HepG2 (cell line): ENCODE data around the gene CD40. TPM values are rescaled to one million over a fixed set of nuclear protein-coding genes. Genes with fewer than 3 reads are reported as not detected.

ENCODE experiments used
- ATAC-seq: fragments of 200-7000 bp; cut with Tn5 transposase; 3 replicates; pipeline ENCODE4 v1.9.1; 2020; ENCODE audit warnings: mild to moderate bottlenecking, moderate library complexity
- BruUV-seq: library from RNA; stranded (reverse); fragments of 400-500 nt; replicated peaks from 2 replicates; lab custom pipeline; 2021; lab: Mats Ljungman, UMichigan
- CTCF ChIA-PET: fragments of 300-600 bp; formaldehyde crosslinking; extraction: SDS; loops from one replicate; lab custom pipeline; 2021; ENCODE audit warnings: low total read pairs, inconsistent platforms, low intra/inter-chr PET ratio; lab: Yijun Ruan, JAX
- POLR2A ChIA-PET: fragments of 350-600 bp; sonication (Branson Sonifier 250); formaldehyde crosslinking; loops from one replicate; lab custom pipeline; 2020; ENCODE audit warnings: antibody characterized with exemption, inconsistent platforms; lab: Yijun Ruan, JAX
- DNase-seq: peaks from one replicate; pipeline ENCODE4 v3.0.0-alpha.2; 2015; ENCODE audit warnings: low spot score
- FAIRE-seq: peaks from 3 replicates; lab custom pipeline; 2011; peaks lifted over from hg19 to GRCh38; lab: Jason Lieb, UNC
- H2AFZ ChIP-seq: one replicate; pipeline ENCODE4 v1.6.1; 2011; ENCODE audit warnings: low read length, inconsistent platforms
- H3K27ac ChIP-seq: fragments of 300-600 bp; 3 replicates; pipeline ENCODE4 v1.8.0; 2011; ENCODE audit warnings: mixed run types, mild to moderate bottlenecking, mixed read lengths, low read length, inconsistent platforms; ENCODE audit not compliant: insufficient read depth; ENCODE audit errors: extremely low read length
- H3K27me3 ChIP-seq, 2 experiments: fragments of 200-600 bp in 1 of 2; 2 replicates in 1 of 2; 3 replicates in 1 of 2; pipeline versions ENCODE4 v1.6.0 to v1.8.0; 2011; ENCODE audit warnings: low read length in 2 of 2, mild to moderate bottlenecking in 2 of 2, moderate library complexity in 2 of 2, inconsistent platforms in 1 of 2; ENCODE audit not compliant: insufficient read depth in 2 of 2, control insufficient read depth in 1 of 2
- H3K36me3 ChIP-seq, 2 experiments: fragments of 200-600 bp in 1 of 2; replicated peaks in 1 of 2; 2 replicates in 1 of 2; 3 replicates in 1 of 2; pipeline versions ENCODE4 v1.5.1 to v1.8.0; 2011; ENCODE audit warnings: low read length in 2 of 2, inconsistent platforms in 1 of 2; ENCODE audit not compliant: insufficient read depth in 2 of 2, control insufficient read depth in 1 of 2
- H3K4me1 ChIP-seq: 2 replicates; pipeline ENCODE4 v1.5.1; 2012; ENCODE audit warnings: low read length, inconsistent platforms; ENCODE audit not compliant: insufficient read depth
- H3K4me2 ChIP-seq: 2 replicates; pipeline ENCODE4 v1.6.0; 2011; ENCODE audit warnings: low read depth, low read length, inconsistent platforms
- H3K4me3 ChIP-seq, 3 experiments: fragments of 200-600 bp in 1 of 3; sonication (generic), shearing (Covaris generic) in 1 of 3; replicated peaks in 1 of 3; 2 replicates each; pipeline ENCODE4 v1.5.1; 2011 to 2016; ENCODE audit warnings: low read length in 3 of 3, inconsistent platforms in 2 of 3, low read depth in 2 of 3, mild to moderate bottlenecking in 2 of 3, control low read depth in 1 of 3, mixed read lengths in 1 of 3; ENCODE audit not compliant: insufficient read depth in 1 of 3
- H3K79me2 ChIP-seq: one replicate; pipeline ENCODE4 v1.6.1; 2011; ENCODE audit warnings: low read length, inconsistent platforms; ENCODE audit not compliant: insufficient read depth
- H3K9ac ChIP-seq: 2 replicates; pipeline ENCODE4 v1.6.0; 2011; ENCODE audit warnings: mild to moderate bottlenecking, low read depth, low read length, inconsistent platforms; ENCODE audit not compliant: insufficient read depth
- H3K9me3 ChIP-seq: 2 replicates; pipeline ENCODE4 v1.5.1; 2012; ENCODE audit warnings: mild to moderate bottlenecking, low read length
- H4K20me1 ChIP-seq: 2 replicates; pipeline ENCODE4 v1.6.0; 2011; ENCODE audit warnings: inconsistent platforms, mild to moderate bottlenecking, low read length, moderate library complexity; ENCODE audit not compliant: insufficient read depth
- CREM ChIP-seq, 2 experiments: sonication (generic) in 1 of 2; formaldehyde crosslinking in 1 of 2; IDR thresholded peaks; 2 replicates each; pipeline versions ENCODE4 v1.4.0 to v1.6.1; 2016 to 2020; ENCODE audit warnings: antibody characterized with exemption in 1 of 2, mild to moderate bottlenecking in 1 of 2, missing genetic modification reagents in 1 of 2
- MED13 ChIP-seq: sonication (generic); formaldehyde crosslinking; IDR thresholded peaks from 2 replicates; pipeline ENCODE4 v1.5.0; 2020; ENCODE audit warnings: missing genetic modification reagents
- MXI1 ChIP-seq: IDR thresholded peaks from 3 replicates; pipeline ENCODE4 v1.6.1; 2012; ENCODE audit warnings: low read depth, low read length, inconsistent platforms, borderline replicate concordance
- REXO4 ChIP-seq: sonication (generic); formaldehyde crosslinking; IDR thresholded peaks from 2 replicates; pipeline ENCODE4 v1.8.0; 2022; ENCODE audit warnings: missing genetic modification reagents, mild to moderate bottlenecking, borderline replicate concordance
- RORA ChIP-seq: sonication (generic); formaldehyde crosslinking; IDR thresholded peaks from 2 replicates; pipeline ENCODE4 v1.5.0; 2020; ENCODE audit warnings: mild to moderate bottlenecking, missing genetic modification reagents, moderate library complexity
- SKI ChIP-seq: fragments of 450-650 bp; IDR thresholded peaks from one replicate; pipeline ENCODE4 v1.6.1; 2018; ENCODE audit warnings: mild to moderate bottlenecking; ENCODE audit not compliant: partially characterized antibody
- SMAD9 ChIP-seq: sonication (generic); formaldehyde crosslinking; IDR thresholded peaks from 2 replicates; pipeline ENCODE4 v1.5.1; 2020; ENCODE audit warnings: mild to moderate bottlenecking, missing genetic modification reagents
- ZFX ChIP-seq: sonication (generic); formaldehyde crosslinking; IDR thresholded peaks from 2 replicates; pipeline ENCODE4 v1.4.0; 2020; ENCODE audit warnings: mild to moderate bottlenecking, low read depth, missing genetic modification reagents, moderate library complexity
- ZNF256 ChIP-seq: sonication (generic); formaldehyde crosslinking; conservative IDR thresholded peaks from 2 replicates; pipeline ENCODE4 v1.4.0; 2020; ENCODE audit warnings: missing genetic modification reagents
- ZNF3 ChIP-seq: IDR thresholded peaks from 2 replicates; pipeline ENCODE4 v1.7.0; 2017; ENCODE audit warnings: inconsistent platforms
- WGBS: methylation state at CpG from one replicate; pipeline ENCODE4 v1.1.6; 2017; ENCODE audit warnings: low lambda C conversion rate; 5-methylcytosine and 5-hydroxymethylcytosine counted together
- in situ Hi-C: cut with HindIII; loops from 2 replicates; pipeline ENCODE4 v1.10.0; 2017; ENCODE audit warnings: low pct_unique_long_range_greater_than_20kb; ENCODE audit not compliant: extremely low pct_ligation_motif_present
- intact Hi-C: fragments of 100-400 bp; cut with micrococcal nuclease; formaldehyde crosslinking; loops from one replicate; pipeline ENCODE4 v1.10.0; 2022; ENCODE audit not compliant: unreplicated experiment
- polyA plus RNA-seq, 8 experiments: library from polyadenylated mRNA; depleted of rRNA in 3 of 8; stranded (reverse) in 7 of 8; unstranded in 1 of 8; fragments of >200 nt; fragmentation: Illumina TruSeq in 4 of 8; extraction: Trizol in 4 of 8; gene quantifications; 2 replicates each; pipeline versions ENCODE4 v1.2.1 to v1.2.3, GENCODE V29; 2011 to 2016; ENCODE audit warnings: low read depth in 4 of 8, missing spikeins in 1 of 8, mixed read lengths in 1 of 8; ENCODE audit not compliant: insufficient read depth in 1 of 8
- total RNA-seq, 5 experiments: library from RNA; depleted of rRNA; stranded (reverse); fragments of >200 nt; fragmentation: Illumina TruSeq; extraction: Trizol; gene quantifications; 2 replicates each; pipeline ENCODE4 v1.2.3, GENCODE V29; 2016; ENCODE audit warnings: low read depth in 1 of 5
- TF ChIP-seq, protein P1 (sequence below): sonication (generic); formaldehyde crosslinking; IDR thresholded peaks from 2 replicates; pipeline ENCODE4 v1.4.0; 2020; ENCODE audit warnings: low read depth, missing genetic modification reagents
- TF ChIP-seq, protein P2 (sequence below): sonication (generic); formaldehyde crosslinking; IDR thresholded peaks from 2 replicates; pipeline ENCODE4 v1.4.0; 2020; ENCODE audit warnings: missing genetic modification reagents, borderline replicate concordance
- TF ChIP-seq, protein P3 (sequence below): sonication (generic); formaldehyde crosslinking; IDR thresholded peaks from 2 replicates; pipeline ENCODE4 v1.4.0; 2020; ENCODE audit warnings: missing genetic modification reagents

CD40 gene
- total and polyA plus RNA-seq, 2 of the 13 experiments (the other 11 are each of a cell fraction or from before 2014, with no cell fraction given) = 4.6 to 13.4 TPM

GRCh38 chr20:46131396-46131795, 13.3 kb downstream of the CD40 start:
- no peaks in the 10 kb centered on the region for H3K36me3 ChIP-seq
- peaks cover 2% of the 10 kb centered on the region; the same call in 1 of the 2 replicates for H4K20me1 ChIP-seq
- H3K27ac ChIP-seq = no peak overlapping the region
- in situ Hi-C loops = no loop called here
- TF ChIP-seq MED13 (CRISPR knock-in tag) = no peak
- H3K4me3 ChIP-seq = no peak overlapping the region
- peaks cover 13 to 70% of the 10 kb centered on the region in 2 experiments for H3K27me3 ChIP-seq
- FAIRE-seq (no peak), DNase-seq (no peak), ATAC-seq (no peak)
- peaks cover 9% of the 10 kb centered on the region for H3K4me1 ChIP-seq
- WGBS = 5% methylated on average over 6 of the region's 6 CpGs
- H2AFZ ChIP-seq = no peak overlapping the region
- intact Hi-C loops = no loop called here
- H3K9me3 ChIP-seq = no peaks in the 10 kb centered on the region
- POLR2A ChIA-PET = no interaction called here
- no peaks in the 10 kb centered on the region for H3K79me2 ChIP-seq
- no TSS peak for BruUV-seq
- CTCF ChIA-PET = interaction anchor here (2.0 kb wide), 1 partner anchor 44 kb away, joined by 19 read pairs; no protein-coding TSS in a partner anchor
- H3K4me2 ChIP-seq = no peak overlapping the region
- no peak overlapping the region for H3K9ac ChIP-seq

DNA sequence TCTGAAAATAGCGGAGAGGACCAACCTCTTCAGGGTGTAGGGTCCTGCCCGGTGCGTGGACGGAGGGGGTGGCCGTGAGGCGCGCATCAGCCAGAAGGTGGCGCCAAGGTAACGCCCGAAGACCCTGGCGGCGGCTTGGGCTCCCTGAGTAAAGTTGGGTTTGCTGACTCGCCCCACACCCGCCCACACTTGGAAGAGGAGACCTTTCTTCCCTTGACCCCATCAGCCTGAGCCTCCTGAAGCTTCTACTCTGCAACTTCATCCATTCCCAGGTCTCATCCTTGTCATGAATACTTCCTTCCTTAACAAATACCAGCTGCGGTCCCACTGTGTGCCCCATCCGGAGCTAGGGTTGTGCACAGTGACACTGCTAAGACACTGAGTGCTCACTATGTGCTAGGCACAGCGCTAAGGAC, 14.6 kb downstream of the CD40 start:
- no peaks in the 10 kb centered on the region for H3K4me1 ChIP-seq
- in situ Hi-C loops (no loop called here), intact Hi-C loops (loop anchor here (1.0 kb wide), 3 partner anchors 42 to 217 kb away; no protein-coding TSS in a partner anchor)
- no peak overlapping the region for H3K27ac ChIP-seq
- no peak overlapping the region for H3K4me2 ChIP-seq
- FAIRE-seq = peak; percentile 71
- H3K9ac ChIP-seq = no peak overlapping the region
- H2AFZ ChIP-seq = no peak overlapping the region
- ChIA-PET POLR2A (no interaction called here), CTCF (interaction anchor here (0.7 to 2.0 kb wide), 5 partner anchors 19 to 353 kb away, joined by 3 to 19 read pairs (median 6); no protein-coding TSS in a partner anchor)
- peak; percentile 94 for ATAC-seq
- peak; percentile 53 for DNase-seq
- no peaks in the 10 kb centered on the region for H3K9me3 ChIP-seq
- BruUV-seq = no TSS peak
- peaks cover 2% of the 10 kb centered on the region; the same call in 1 of the 2 replicates for H4K20me1 ChIP-seq
- no peaks in the 10 kb centered on the region for H3K79me2 ChIP-seq
- peaks cover 16 to 75% of the 10 kb centered on the region in 2 experiments for H3K27me3 ChIP-seq
- no peak overlapping the region for H3K4me3 ChIP-seq
- WGBS = 14% methylated on average over 17 of the region's 17 CpGs
- no peaks in the 10 kb centered on the region for H3K36me3 ChIP-seq
- TF ChIP-seq, protein P1, sequence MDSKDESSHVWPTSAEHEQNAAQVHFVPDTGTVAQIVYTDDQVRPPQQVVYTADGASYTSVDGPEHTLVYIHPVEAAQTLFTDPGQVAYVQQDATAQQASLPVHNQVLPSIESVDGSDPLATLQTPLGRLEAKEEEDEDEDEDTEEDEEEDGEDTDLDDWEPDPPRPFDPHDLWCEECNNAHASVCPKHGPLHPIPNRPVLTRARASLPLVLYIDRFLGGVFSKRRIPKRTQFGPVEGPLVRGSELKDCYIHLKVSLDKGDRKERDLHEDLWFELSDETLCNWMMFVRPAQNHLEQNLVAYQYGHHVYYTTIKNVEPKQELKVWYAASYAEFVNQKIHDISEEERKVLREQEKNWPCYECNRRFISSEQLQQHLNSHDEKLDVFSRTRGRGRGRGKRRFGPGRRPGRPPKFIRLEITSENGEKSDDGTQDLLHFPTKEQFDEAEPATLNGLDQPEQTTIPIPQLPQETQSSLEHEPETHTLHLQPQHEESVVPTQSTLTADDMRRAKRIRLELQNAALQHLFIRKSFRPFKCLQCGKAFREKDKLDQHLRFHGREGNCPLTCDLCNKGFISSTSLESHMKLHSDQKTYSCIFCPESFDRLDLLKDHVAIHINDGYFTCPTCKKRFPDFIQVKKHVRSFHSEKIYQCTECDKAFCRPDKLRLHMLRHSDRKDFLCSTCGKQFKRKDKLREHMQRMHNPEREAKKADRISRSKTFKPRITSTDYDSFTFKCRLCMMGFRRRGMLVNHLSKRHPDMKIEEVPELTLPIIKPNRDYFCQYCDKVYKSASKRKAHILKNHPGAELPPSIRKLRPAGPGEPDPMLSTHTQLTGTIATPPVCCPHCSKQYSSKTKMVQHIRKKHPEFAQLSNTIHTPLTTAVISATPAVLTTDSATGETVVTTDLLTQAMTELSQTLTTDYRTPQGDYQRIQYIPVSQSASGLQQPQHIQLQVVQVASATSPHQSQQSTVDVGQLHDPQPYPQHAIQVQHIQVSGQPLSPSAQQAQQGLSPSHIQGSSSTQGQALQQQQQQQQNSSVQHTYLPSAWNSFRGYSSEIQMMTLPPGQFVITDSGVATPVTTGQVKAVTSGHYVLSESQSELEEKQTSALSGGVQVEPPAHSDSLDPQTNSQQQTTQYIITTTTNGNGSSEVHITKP (CRISPR knock-in tag) = no peak
- TF ChIP-seq ZNF3 (CRISPR knock-in tag) (no peak), SMAD9 (CRISPR knock-in tag) (no peak), ZFX (no peak), SKI (no peak), MXI1 (no peak), REXO4 (CRISPR knock-in tag) (no peak), CREM (IDR thresholded peaks at IDR 0.05) (no peak), CREM (CRISPR knock-in tag; IDR thresholded peaks at IDR 0.05) (no peak), ZNF256 (CRISPR knock-in tag) (no peak), RORA (no peak)
- TF ChIP-seq, protein P2, sequence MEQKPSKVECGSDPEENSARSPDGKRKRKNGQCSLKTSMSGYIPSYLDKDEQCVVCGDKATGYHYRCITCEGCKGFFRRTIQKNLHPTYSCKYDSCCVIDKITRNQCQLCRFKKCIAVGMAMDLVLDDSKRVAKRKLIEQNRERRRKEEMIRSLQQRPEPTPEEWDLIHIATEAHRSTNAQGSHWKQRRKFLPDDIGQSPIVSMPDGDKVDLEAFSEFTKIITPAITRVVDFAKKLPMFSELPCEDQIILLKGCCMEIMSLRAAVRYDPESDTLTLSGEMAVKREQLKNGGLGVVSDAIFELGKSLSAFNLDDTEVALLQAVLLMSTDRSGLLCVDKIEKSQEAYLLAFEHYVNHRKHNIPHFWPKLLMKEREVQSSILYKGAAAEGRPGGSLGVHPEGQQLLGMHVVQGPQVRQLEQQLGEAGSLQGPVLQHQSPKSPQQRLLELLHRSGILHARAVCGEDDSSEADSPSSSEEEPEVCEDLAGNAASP (CRISPR knock-in tag) = peak; percentile 48; the same call in 1 of the 2 replicates
- TF ChIP-seq, protein P3, sequence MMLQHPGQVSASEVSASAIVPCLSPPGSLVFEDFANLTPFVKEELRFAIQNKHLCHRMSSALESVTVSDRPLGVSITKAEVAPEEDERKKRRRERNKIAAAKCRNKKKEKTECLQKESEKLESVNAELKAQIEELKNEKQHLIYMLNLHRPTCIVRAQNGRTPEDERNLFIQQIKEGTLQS (CRISPR knock-in tag) = no peak; the same call in 1 of the 2 replicates
